GM23338 (cell line): Measurements from ENCODE around the gene PCSK1N. TPM values are rescaled to one million over a fixed set of nuclear protein-coding genes. Genes with fewer than 3 reads are reported as not detected.

Source experiments
- ATAC-seq: fragments of 200-7000 bp; cut with Tn5 transposase; 3 replicates; pipeline ENCODE4 v1.9.1; 2020
- DNase-seq: peaks from one replicate; pipeline ENCODE4 v3.0.0-alpha.2; 2015; ENCODE audit warnings: low spot score
- H2AFZ ChIP-seq: fragments of 200-600 bp; sonication (generic); 2 replicates; pipeline ENCODE4 v1.8.0; 2016; ENCODE audit warnings: antibody characterized with exemption, mild to moderate bottlenecking, moderate library complexity
- H3F3A ChIP-seq: fragments of 200-600 bp; sonication (generic); replicated peaks from 2 replicates; pipeline ENCODE4 v1.8.0; 2017; ENCODE audit warnings: antibody characterized with exemption, mixed run types, low read depth
- H3K27ac ChIP-seq: fragments of 200-600 bp; sonication (generic); 2 replicates; pipeline ENCODE4 v1.6.1; 2016; ENCODE audit warnings: low read depth
- H3K27me3 ChIP-seq: fragments of 200-600 bp; sonication (generic); 2 replicates; pipeline ENCODE4 v1.8.0; 2016; ENCODE audit warnings: mild to moderate bottlenecking, mixed run types, moderate library complexity; ENCODE audit not compliant: insufficient read depth
- H3K36me3 ChIP-seq: fragments of 200-600 bp; sonication (generic); 2 replicates; pipeline ENCODE4 v1.8.0; 2016; ENCODE audit warnings: mild to moderate bottlenecking; ENCODE audit not compliant: insufficient read depth
- H3K4me1 ChIP-seq: fragments of 200-600 bp; sonication (generic); 2 replicates; pipeline ENCODE4 v1.8.0; 2016; ENCODE audit warnings: mild to moderate bottlenecking, moderate library complexity; ENCODE audit not compliant: insufficient read depth
- H3K4me2 ChIP-seq: fragments of 200-600 bp; sonication (generic); 2 replicates; pipeline ENCODE4 v1.7.1; 2017; ENCODE audit warnings: mixed run types
- H3K4me3 ChIP-seq: fragments of 200-600 bp; sonication (generic); 2 replicates; pipeline ENCODE4 v1.6.1; 2016; ENCODE audit warnings: mixed run types
- H3K79me2 ChIP-seq: fragments of 200-600 bp; sonication (generic); replicated peaks from 2 replicates; pipeline ENCODE4 v1.8.0; 2017; ENCODE audit warnings: mild to moderate bottlenecking; ENCODE audit not compliant: insufficient read depth
- H3K9me2 ChIP-seq: fragments of 200-600 bp; sonication (generic); 2 replicates; pipeline ENCODE4 v1.8.0; 2017; ENCODE audit not compliant: insufficient read depth
- H4K20me1 ChIP-seq: fragments of 200-600 bp; sonication (generic); replicated peaks from 2 replicates; pipeline ENCODE4 v1.8.0; 2017; ENCODE audit warnings: mild to moderate bottlenecking; ENCODE audit not compliant: insufficient read depth
- H3K27ac Mint-ChIP-seq: 2 replicates; pipeline ENCODE4 v1.8.0; 2020; ENCODE audit warnings: inconsistent platforms, mild to moderate bottlenecking, moderate library complexity, mixed read lengths
- H3K27me3 Mint-ChIP-seq: 3 replicates; pipeline ENCODE4 v1.8.0; 2022; ENCODE audit warnings: low read depth, mild to moderate bottlenecking, moderate library complexity, mixed read lengths, inconsistent platforms; ENCODE audit not compliant: insufficient read depth, poor library complexity
- H3K36me3 Mint-ChIP-seq: 3 replicates; pipeline ENCODE4 v1.8.0; 2021; ENCODE audit warnings: low read depth, mild to moderate bottlenecking, inconsistent platforms, moderate library complexity, mixed read lengths
- H3K4me1 Mint-ChIP-seq: 3 replicates; pipeline ENCODE4 v1.8.0; 2020; ENCODE audit warnings: mild to moderate bottlenecking, inconsistent platforms, mixed read lengths
- H3K4me3 Mint-ChIP-seq: 3 replicates; pipeline ENCODE4 v1.8.0; 2021; ENCODE audit warnings: moderate library complexity, mild to moderate bottlenecking, inconsistent platforms, mixed read lengths
- H3K9me3 Mint-ChIP-seq: 3 replicates; pipeline ENCODE4 v1.8.0; 2020; ENCODE audit warnings: moderate library complexity, mild to moderate bottlenecking, inconsistent platforms, mixed read lengths
- EZH2phosphoT487 ChIP-seq: fragments of 200-600 bp; sonication (generic); IDR thresholded peaks from one replicate; pipeline ENCODE4 v1.8.1; 2018; ENCODE audit warnings: antibody characterized with exemption; ENCODE audit not compliant: unreplicated experiment
- NANOG ChIP-seq: IDR thresholded peaks from 2 replicates; pipeline ENCODE4 v1.6.1; 2016; ENCODE audit warnings: antibody characterized with exemption, borderline replicate concordance
- REST ChIP-seq: IDR thresholded peaks from one replicate; pipeline ENCODE4 v1.6.1; 2018; ENCODE audit warnings: antibody characterized with exemption; ENCODE audit not compliant: unreplicated experiment
- ZNF114 ChIP-seq: fragments of 250-450 bp; sonication (Bioruptor Pico); IDR thresholded peaks from 2 replicates; pipeline ENCODE4 v1.5.0; 2020; ENCODE audit warnings: mild to moderate bottlenecking, moderate library complexity
- polyA plus RNA-seq: library from polyadenylated mRNA; unstranded; fragments of >200 nt; fragmentation: Nextera tagmentation; extraction: Ambion mirVana; gene quantifications from 2 replicates; pipeline ENCODE4 v1.2.1, GENCODE V29; 2016
- total RNA-seq: library from RNA; depleted of rRNA; stranded (reverse); fragments of >200 nt; shearing (Covaris generic); gene quantifications from 2 replicates; pipeline ENCODE4 v1.2.3, GENCODE V29; 2014
- TF ChIP-seq, protein P1 (sequence below): fragments of 250-450 bp; sonication (Bioruptor Pico); IDR thresholded peaks from 2 replicates; pipeline ENCODE4 v1.5.0; 2020; ENCODE audit warnings: mild to moderate bottlenecking, moderate library complexity

PCSK1N gene
- total and polyA plus RNA-seq, 2 experiments from 2014 or later: 12.8 to 15.6 TPM

GRCh38 chrX:48791063-48791820 lies 44.2 kb downstream of the PCSK1N start:
- ATAC-seq (no peak), DNase-seq (no peak)
- Histone ChIP-seq H3K79me2 (no peaks in the 10 kb centered on the region), H3K4me2 (no peak overlapping the region), H3K4me1 (no peaks in the 10 kb centered on the region), H3K27ac (no peak overlapping the region), H4K20me1 (no peaks in the 10 kb centered on the region), H3K9me2 (no peaks in the 10 kb centered on the region), H3F3A (no peaks in the 10 kb centered on the region), H3K4me3 (no peak overlapping the region), H3K36me3 (no peaks in the 10 kb centered on the region), H3K27me3 (no peaks in the 10 kb centered on the region), H2AFZ (no peak overlapping the region)
- Mint-ChIP-seq H3K9me3 (no peaks in the 10 kb centered on the region; the same call in 2 of the 3 replicates), H3K36me3 (no peaks in the 10 kb centered on the region; the same call in 2 of the 3 replicates), H3K27ac (no peak overlapping the region), H3K4me1 (no peaks in the 10 kb centered on the region; the same call in 2 of the 3 replicates), H3K4me3 (no peak overlapping the region), H3K27me3 (peaks cover 10% of the 10 kb centered on the region)
- TF ChIP-seq EZH2phosphoT487 (no peak), NANOG (no peak), REST (no peak), ZNF114 (CRISPR knock-in tag) (no peak)
- TF ChIP-seq, protein P1, sequence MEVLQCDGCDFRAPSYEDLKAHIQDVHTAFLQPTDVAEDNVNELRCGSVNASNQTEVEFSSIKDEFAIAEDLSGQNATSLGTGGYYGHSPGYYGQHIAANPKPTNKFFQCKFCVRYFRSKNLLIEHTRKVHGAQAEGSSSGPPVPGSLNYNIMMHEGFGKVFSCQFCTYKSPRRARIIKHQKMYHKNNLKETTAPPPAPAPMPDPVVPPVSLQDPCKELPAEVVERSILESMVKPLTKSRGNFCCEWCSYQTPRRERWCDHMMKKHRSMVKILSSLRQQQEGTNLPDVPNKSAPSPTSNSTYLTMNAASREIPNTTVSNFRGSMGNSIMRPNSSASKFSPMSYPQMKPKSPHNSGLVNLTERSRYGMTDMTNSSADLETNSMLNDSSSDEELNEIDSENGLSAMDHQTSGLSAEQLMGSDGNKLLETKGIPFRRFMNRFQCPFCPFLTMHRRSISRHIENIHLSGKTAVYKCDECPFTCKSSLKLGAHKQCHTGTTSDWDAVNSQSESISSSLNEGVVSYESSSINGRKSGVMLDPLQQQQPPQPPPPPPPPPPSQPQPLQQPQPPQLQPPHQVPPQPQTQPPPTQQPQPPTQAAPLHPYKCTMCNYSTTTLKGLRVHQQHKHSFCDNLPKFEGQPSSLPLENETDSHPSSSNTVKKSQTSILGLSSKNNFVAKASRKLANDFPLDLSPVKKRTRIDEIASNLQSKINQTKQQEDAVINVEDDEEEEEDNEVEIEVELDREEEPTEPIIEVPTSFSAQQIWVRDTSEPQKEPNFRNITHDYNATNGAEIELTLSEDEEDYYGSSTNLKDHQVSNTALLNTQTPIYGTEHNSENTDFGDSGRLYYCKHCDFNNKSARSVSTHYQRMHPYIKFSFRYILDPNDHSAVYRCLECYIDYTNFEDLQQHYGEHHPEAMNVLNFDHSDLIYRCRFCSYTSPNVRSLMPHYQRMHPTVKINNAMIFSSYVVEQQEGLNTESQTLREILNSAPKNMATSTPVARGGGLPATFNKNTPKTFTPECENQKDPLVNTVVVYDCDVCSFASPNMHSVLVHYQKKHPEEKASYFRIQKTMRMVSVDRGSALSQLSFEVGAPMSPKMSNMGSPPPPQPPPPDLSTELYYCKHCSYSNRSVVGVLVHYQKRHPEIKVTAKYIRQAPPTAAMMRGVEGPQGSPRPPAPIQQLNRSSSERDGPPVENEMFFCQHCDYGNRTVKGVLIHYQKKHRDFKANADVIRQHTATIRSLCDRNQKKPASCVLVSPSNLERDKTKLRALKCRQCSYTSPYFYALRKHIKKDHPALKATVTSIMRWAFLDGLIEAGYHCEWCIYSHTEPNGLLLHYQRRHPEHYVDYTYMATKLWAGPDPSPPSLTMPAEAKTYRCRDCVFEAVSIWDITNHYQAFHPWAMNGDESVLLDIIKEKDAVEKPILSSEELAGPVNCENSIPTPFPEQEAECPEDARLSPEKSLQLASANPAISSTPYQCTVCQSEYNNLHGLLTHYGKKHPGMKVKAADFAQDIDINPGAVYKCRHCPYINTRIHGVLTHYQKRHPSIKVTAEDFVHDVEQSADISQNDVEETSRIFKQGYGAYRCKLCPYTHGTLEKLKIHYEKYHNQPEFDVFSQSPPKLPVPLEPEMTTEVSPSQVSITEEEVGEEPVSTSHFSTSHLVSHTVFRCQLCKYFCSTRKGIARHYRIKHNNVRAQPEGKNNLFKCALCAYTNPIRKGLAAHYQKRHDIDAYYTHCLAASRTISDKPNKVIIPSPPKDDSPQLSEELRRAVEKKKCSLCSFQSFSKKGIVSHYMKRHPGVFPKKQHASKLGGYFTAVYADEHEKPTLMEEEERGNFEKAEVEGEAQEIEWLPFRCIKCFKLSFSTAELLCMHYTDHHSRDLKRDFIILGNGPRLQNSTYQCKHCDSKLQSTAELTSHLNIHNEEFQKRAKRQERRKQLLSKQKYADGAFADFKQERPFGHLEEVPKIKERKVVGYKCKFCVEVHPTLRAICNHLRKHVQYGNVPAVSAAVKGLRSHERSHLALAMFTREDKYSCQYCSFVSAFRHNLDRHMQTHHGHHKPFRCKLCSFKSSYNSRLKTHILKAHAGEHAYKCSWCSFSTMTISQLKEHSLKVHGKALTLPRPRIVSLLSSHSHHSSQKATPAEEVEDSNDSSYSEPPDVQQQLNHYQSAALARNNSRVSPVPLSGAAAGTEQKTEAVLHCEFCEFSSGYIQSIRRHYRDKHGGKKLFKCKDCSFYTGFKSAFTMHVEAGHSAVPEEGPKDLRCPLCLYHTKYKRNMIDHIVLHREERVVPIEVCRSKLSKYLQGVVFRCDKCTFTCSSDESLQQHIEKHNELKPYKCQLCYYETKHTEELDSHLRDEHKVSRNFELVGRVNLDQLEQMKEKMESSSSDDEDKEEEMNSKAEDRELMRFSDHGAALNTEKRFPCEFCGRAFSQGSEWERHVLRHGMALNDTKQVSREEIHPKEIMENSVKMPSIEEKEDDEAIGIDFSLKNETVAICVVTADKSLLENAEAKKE: no peak
